Kidney (tissue), 14 donors: Measurements from ENCODE around the gene ADARB2. TPM values are rescaled to one million over a fixed set of nuclear protein-coding genes. Genes with fewer than 3 reads are reported as not detected.
A peak's percentile ranks its signal among the peaks of the same experiment; 100 is the strongest.

Experiments
- DNase-seq, 5 donors: peaks; one replicate each; pipeline ENCODE4 v3.0.0-alpha.2; 2013 to 2020
- FAIRE-seq: peaks from 2 replicates; lab custom pipeline; 2012; peaks lifted over from hg19 to GRCh38; lab: Jason Lieb, UNC
- H3K27ac ChIP-seq, 2 donors: one replicate each; pipeline ENCODE4 v1.7.0; 2013; ENCODE audit warnings: low read depth in 2 of 2, low read length in 2 of 2, inconsistent platforms in 1 of 2
- H3K27me3 ChIP-seq: one replicate; pipeline ENCODE4 v1.7.1; 2013; ENCODE audit warnings: low read length, inconsistent platforms; ENCODE audit not compliant: control insufficient read depth, insufficient read depth
- H3K36me3 ChIP-seq, 3 donors: one replicate each; pipeline versions ENCODE4 v1.7.0 to v1.7.1; 2013; ENCODE audit warnings: low read length in 3 of 3, control low read depth in 1 of 3, inconsistent platforms in 1 of 3; ENCODE audit not compliant: insufficient read depth in 3 of 3, control insufficient read depth in 2 of 3
- H3K4me1 ChIP-seq, 3 donors: one replicate each; pipeline versions ENCODE4 v1.7.0 to v1.7.1; 2013; ENCODE audit warnings: low read length in 3 of 3, inconsistent platforms in 1 of 3, low read depth in 1 of 3; ENCODE audit not compliant: control insufficient read depth in 2 of 3, insufficient read depth in 2 of 3
- H3K4me3 ChIP-seq, 3 donors: one replicate each; pipeline versions ENCODE4 v1.7.0 to v1.8.1; 2013; ENCODE audit warnings: low read length in 3 of 3, control low read depth in 1 of 3, inconsistent platforms in 1 of 3
- H3K9ac ChIP-seq, 3 donors: one replicate each; pipeline versions ENCODE4 v1.7.0 to v1.7.1; 2013; ENCODE audit warnings: low read length in 3 of 3, control low read depth in 1 of 3, inconsistent platforms in 1 of 3
- H3K9me3 ChIP-seq, 3 donors: one replicate each; pipeline versions ENCODE4 v1.7.0 to v1.7.1; 2013; ENCODE audit warnings: low read length in 3 of 3, control low read depth in 1 of 3, inconsistent platforms in 1 of 3; ENCODE audit not compliant: control insufficient read depth in 2 of 3, insufficient read depth in 1 of 3
- CTCF ChIP-seq: IDR thresholded peaks from 3 replicates; pipeline ENCODE4 v1.5.1; 2012; ENCODE audit warnings: mild to moderate bottlenecking, moderate library complexity, borderline replicate concordance; ENCODE audit not compliant: insufficient read depth; ENCODE audit errors: extremely low read depth
- intact Hi-C: fragments of 100-400 bp; cut with DNase I; formaldehyde crosslinking; loops from one replicate; pipeline ENCODE4 v1.11.1; 2022
- polyA plus RNA-seq: library from polyadenylated mRNA; stranded (reverse); fragments of 350-450 nt; fragmentation: Illumina TruSeq; extraction: RNeasy Lipid Tissue Mini Kit (QIAGEN cat#74804); gene quantifications from one replicate; pipeline ENCODE4 v1.2.3, GENCODE V29; 2014; ENCODE audit warnings: low read depth, low replicate concordance; ENCODE audit not compliant: insufficient read depth
- total RNA-seq: library from RNA; stranded (reverse); fragmentation: NEBNext Ultra II Directional; extraction: Animal tissue kit (Norgen Biotek cat#: 25700); gene quantifications from one replicate; pipeline ENCODE4 v1.2.1, GENCODE V29; 2021
- donor health status: control.
- donor health status: control.
- donor health status: control.
- donor health status: control.
- donor health status: control.
- donor health status: DM: yes; HTN: yes; CAD: no.
- donor health status: Normal renal cell carcinoma (clear cell type).

ADARB2 gene
- total and polyA plus RNA-seq, 2 donors from 2014 or later: 1.0 to 1.3 TPM

- intact Hi-C loops: no loop called here
- Histone ChIP-seq H3K4me3 (no peak overlapping the region), H3K4me1 (no peaks in the 10 kb centered on the region), H3K36me3 (no peaks in the 10 kb centered on the region), H3K9ac (no peak overlapping the region), H3K27ac (no peak overlapping the region), H3K27me3 (no peaks in the 10 kb centered on the region), H3K9me3 (no peaks in the 10 kb centered on the region)
- DNase-seq: peak in 1 of 5 donors; percentile 29
- no peak for FAIRE-seq
- no peak for TF ChIP-seq CTCF
Measured at GRCh38 chr10:1375346-1376170, 361.8 kb downstream of the ADARB2 start.

- no peak overlapping the region for H3K27ac ChIP-seq
- DNase-seq: peak in 4 of 5 donors; percentile 60 to 72 (median 64)
- no peaks in the 10 kb centered on the region for H3K27me3 ChIP-seq
- H3K9ac ChIP-seq: no peak overlapping the region
- H3K36me3 ChIP-seq: no peaks in the 10 kb centered on the region
- no peak for FAIRE-seq
- no peak overlapping the region for H3K4me3 ChIP-seq
- no peaks in the 10 kb centered on the region for H3K9me3 ChIP-seq
- H3K4me1 ChIP-seq: no peaks in the 10 kb centered on the region
- TF ChIP-seq CTCF: no peak
- intact Hi-C loops: no loop called here
Measured at GRCh38 chr10:1374511-1375345, 362.6 kb downstream of the ADARB2 start.

- H3K27me3 ChIP-seq: no peaks in the 10 kb centered on the region
- FAIRE-seq: no peak
- H3K4me1 ChIP-seq: no peaks in the 10 kb centered on the region
- no peaks in the 10 kb centered on the region for H3K36me3 ChIP-seq
- intact Hi-C loops: no loop called here
- no peak overlapping the region for H3K4me3 ChIP-seq
- peak in 1 of 5 donors; percentile 28 for DNase-seq
- H3K9ac ChIP-seq: no peak overlapping the region
- no peak overlapping the region for H3K27ac ChIP-seq
- H3K9me3 ChIP-seq: no peaks in the 10 kb centered on the region
- no peak for TF ChIP-seq CTCF
Measured at GRCh38 chr10:1373287-1373686, 364.0 kb downstream of the ADARB2 start.
